HEK293 (cell line): Measurements from ENCODE around the gene WDPCP.
"Not testable (repeated sequence)": the region's sequence is repeated elsewhere in the genome, so short reads cannot be mapped to it uniquely, and the experiment has no call there.

Source experiments
- CTCF ChIA-PET: fragments of 350-600 bp; formaldehyde crosslinking; extraction: SDS; loops from one replicate; lab custom pipeline; 2021; ENCODE audit warnings: antibody characterized with exemption; lab: Yijun Ruan, JAX
- POLR2A ChIA-PET: fragments of 300-600 bp; formaldehyde crosslinking; extraction: SDS; loops from one replicate; lab custom pipeline; 2020; ENCODE audit warnings: antibody characterized with exemption, inconsistent platforms; lab: Yijun Ruan, JAX
- H3K27ac ChIP-seq: fragments of 200-500 bp; sonication (Bioruptor generic); 2 replicates; pipeline ENCODE4 v1.5.1; 2014; ENCODE audit warnings: low read depth, low read length, control low read depth, inconsistent platforms; ENCODE audit errors: extremely low read depth
- H3K36me3 ChIP-seq, 2 experiments: fragments of 200-500 bp in 1 of 2; sonication (Bioruptor generic) in 1 of 2; 1 replicate in 1 of 2; 2 replicates in 1 of 2; pipeline ENCODE4 v1.5.1; 2014 to 2017; ENCODE audit warnings: inconsistent platforms in 2 of 2, low read length in 2 of 2; ENCODE audit not compliant: control insufficient read depth in 2 of 2, insufficient read depth in 1 of 2
- H3K4me1 ChIP-seq: fragments of 200-500 bp; sonication (Bioruptor generic); 2 replicates; pipeline ENCODE4 v1.5.1; 2014; ENCODE audit warnings: mild to moderate bottlenecking, low read length, inconsistent platforms; ENCODE audit not compliant: control insufficient read depth, insufficient read depth
- H3K4me3 ChIP-seq: 2 replicates; pipeline ENCODE4 v1.5.1; 2011; ENCODE audit warnings: low read depth, mild to moderate bottlenecking, control low read depth, low read length, moderate library complexity
- H3K9me3 ChIP-seq: fragments of 200-500 bp; sonication (Bioruptor generic); 2 replicates; pipeline ENCODE4 v1.5.1; 2014; ENCODE audit warnings: low read depth, low read length, inconsistent platforms; ENCODE audit not compliant: control insufficient read depth, insufficient read depth
- KLF9 ChIP-seq: fragments of 450-650 bp; formaldehyde crosslinking; IDR thresholded peaks from 2 replicates; pipeline ENCODE4 v1.5.1; 2016; ENCODE audit warnings: missing biosample characterization, missing genetic modification characterization, low read depth
- REPIN1 ChIP-seq: fragments of 450-650 bp; formaldehyde crosslinking; IDR thresholded peaks from 2 replicates; pipeline ENCODE4 v1.5.1; 2017; ENCODE audit warnings: missing biosample characterization, missing genetic modification characterization, low read depth
- SALL2 ChIP-seq: fragments of 450-650 bp; formaldehyde crosslinking; IDR thresholded peaks from 2 replicates; pipeline ENCODE4 v1.5.0; 2017; ENCODE audit warnings: missing biosample characterization, mild to moderate bottlenecking, missing genetic modification characterization, borderline replicate concordance
- ZBTB1 ChIP-seq: fragments of 450-650 bp; formaldehyde crosslinking; IDR thresholded peaks from 2 replicates; pipeline ENCODE4 v1.5.1; 2016; ENCODE audit warnings: missing biosample characterization, missing genetic modification characterization
- ZBTB17 ChIP-seq: fragments of 450-650 bp; formaldehyde crosslinking; IDR thresholded peaks from 2 replicates; pipeline ENCODE4 v1.5.1; 2016; ENCODE audit warnings: missing biosample characterization, missing genetic modification characterization
- ZNF112 ChIP-seq: fragments of 450-650 bp; formaldehyde crosslinking; IDR thresholded peaks from 2 replicates; pipeline ENCODE4 v1.5.0; 2017; ENCODE audit warnings: missing biosample characterization, missing genetic modification characterization
- ZNF211 ChIP-seq: fragments of 450-650 bp; formaldehyde crosslinking; IDR thresholded peaks from 2 replicates; pipeline ENCODE4 v1.5.1; 2016; ENCODE audit warnings: low read depth, missing biosample characterization, missing genetic modification characterization
- ZNF266 ChIP-seq: fragments of 450-650 bp; formaldehyde crosslinking; IDR thresholded peaks from 2 replicates; pipeline ENCODE4 v1.5.1; 2016; ENCODE audit warnings: missing biosample characterization, missing genetic modification characterization, low read depth
- ZNF341 ChIP-seq: fragments of 450-650 bp; formaldehyde crosslinking; IDR thresholded peaks from 2 replicates; pipeline ENCODE4; 2016; ENCODE audit warnings: low read depth, missing biosample characterization, missing genetic modification characterization
- ZNF416 ChIP-seq: fragments of 450-650 bp; formaldehyde crosslinking; IDR thresholded peaks from 2 replicates; pipeline ENCODE4 v1.5.1; 2016; ENCODE audit warnings: missing biosample characterization, missing genetic modification characterization
- ZNF670 ChIP-seq: fragments of 450-650 bp; formaldehyde crosslinking; IDR thresholded peaks from 2 replicates; pipeline ENCODE4 v1.5.1; 2016; ENCODE audit warnings: missing biosample characterization, missing genetic modification characterization, low read depth
- ZNF837 ChIP-seq: fragments of 450-650 bp; formaldehyde crosslinking; IDR thresholded peaks from 2 replicates; pipeline ENCODE4 v1.5.1; 2016; ENCODE audit warnings: missing biosample characterization, missing genetic modification characterization
- ZNF843 ChIP-seq: fragments of 450-650 bp; formaldehyde crosslinking; IDR thresholded peaks from 2 replicates; pipeline ENCODE4 v1.5.1; 2016; ENCODE audit warnings: missing biosample characterization, missing genetic modification characterization
- ZXDB ChIP-seq: fragments of 450-650 bp; formaldehyde crosslinking; IDR thresholded peaks from 2 replicates; pipeline ENCODE4 v1.5.1; 2016; ENCODE audit warnings: missing biosample characterization, missing genetic modification characterization
- TF ChIP-seq, protein P1 (sequence below): fragments of 450-650 bp; formaldehyde crosslinking; IDR thresholded peaks from 2 replicates; pipeline ENCODE4 v1.5.1; 2016; ENCODE audit warnings: missing biosample characterization, missing genetic modification characterization, low read depth
- TF ChIP-seq, protein P2 (sequence below): sonication (generic); formaldehyde crosslinking; IDR thresholded peaks from 2 replicates; pipeline ENCODE4 v1.8.1; 2022; ENCODE audit warnings: mild to moderate bottlenecking, moderate library complexity, missing genetic modification reagents

WDPCP gene

DNA sequence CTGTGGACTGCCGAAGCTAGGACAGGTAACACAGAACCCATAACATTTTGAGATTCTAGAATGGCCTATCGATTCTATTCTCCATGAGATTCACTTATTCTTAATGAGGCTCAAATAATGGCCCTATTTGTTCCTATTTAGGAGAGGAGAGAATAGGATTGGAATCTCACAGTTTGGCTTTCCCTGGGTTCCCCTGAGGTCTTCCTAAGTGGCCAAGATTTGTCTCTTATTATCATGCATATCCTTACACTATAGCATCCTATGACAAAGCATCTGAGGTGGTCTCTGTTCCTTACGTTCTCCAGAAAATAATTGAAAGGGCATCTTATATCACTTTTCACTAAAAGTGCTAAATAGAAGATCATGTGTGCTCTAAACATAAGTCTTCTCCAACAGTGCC lies 9.5 kb downstream of the WDPCP start:
- POLR2A ChIA-PET = no interaction called here
- no peak overlapping the region for H3K4me3 ChIP-seq

DNA sequence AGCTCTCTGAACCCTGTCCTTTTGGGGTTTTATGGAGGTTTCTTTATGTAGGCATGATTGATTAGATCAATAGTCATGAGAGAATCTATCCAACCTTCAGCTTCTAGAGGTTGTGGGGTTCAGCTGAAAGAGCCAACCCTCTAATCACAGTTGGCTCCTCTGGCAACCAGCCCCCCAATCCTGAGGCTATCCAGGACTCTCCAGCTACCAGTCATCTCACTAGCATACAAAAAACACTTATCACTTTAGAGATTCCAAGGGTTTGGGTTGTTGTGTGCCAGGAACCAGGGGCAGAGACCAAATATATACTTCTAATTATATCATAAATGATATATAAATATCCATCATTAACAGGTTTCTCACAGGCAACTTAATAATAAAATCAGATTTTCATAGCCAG lies 11.7 kb downstream of the WDPCP start:
- H3K27ac ChIP-seq = no peak overlapping the region
- POLR2A ChIA-PET = no interaction called here

More for the DNA sequence above, 9.5 kb downstream of the WDPCP start:
- Histone ChIP-seq H3K36me3 (no peaks in the 10 kb centered on the region), H3K4me1 (no peaks in the 10 kb centered on the region), H3K27ac (no peak overlapping the region), H3K9me3 (no peaks in the 10 kb centered on the region)
- no peak for TF ChIP-seq ZNF112 (tag by site-specific recombination)
- TF ChIP-seq KLF9 (tag by site-specific recombination) = no peak
- no peak for TF ChIP-seq ZNF670 (tag by site-specific recombination)
- TF ChIP-seq, protein P1, sequence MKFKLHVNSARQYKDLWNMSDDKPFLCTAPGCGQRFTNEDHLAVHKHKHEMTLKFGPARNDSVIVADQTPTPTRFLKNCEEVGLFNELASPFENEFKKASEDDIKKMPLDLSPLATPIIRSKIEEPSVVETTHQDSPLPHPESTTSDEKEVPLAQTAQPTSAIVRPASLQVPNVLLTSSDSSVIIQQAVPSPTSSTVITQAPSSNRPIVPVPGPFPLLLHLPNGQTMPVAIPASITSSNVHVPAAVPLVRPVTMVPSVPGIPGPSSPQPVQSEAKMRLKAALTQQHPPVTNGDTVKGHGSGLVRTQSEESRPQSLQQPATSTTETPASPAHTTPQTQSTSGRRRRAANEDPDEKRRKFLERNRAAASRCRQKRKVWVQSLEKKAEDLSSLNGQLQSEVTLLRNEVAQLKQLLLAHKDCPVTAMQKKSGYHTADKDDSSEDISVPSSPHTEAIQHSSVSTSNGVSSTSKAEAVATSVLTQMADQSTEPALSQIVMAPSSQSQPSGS = no peak
- TF ChIP-seq ZNF266 (tag by site-specific recombination) = no peak
- CTCF ChIA-PET = interaction anchor here (0.5 kb wide), 1 partner anchor 1327 kb away, joined by 3 read pairs; no protein-coding TSS in a partner anchor

DNA sequence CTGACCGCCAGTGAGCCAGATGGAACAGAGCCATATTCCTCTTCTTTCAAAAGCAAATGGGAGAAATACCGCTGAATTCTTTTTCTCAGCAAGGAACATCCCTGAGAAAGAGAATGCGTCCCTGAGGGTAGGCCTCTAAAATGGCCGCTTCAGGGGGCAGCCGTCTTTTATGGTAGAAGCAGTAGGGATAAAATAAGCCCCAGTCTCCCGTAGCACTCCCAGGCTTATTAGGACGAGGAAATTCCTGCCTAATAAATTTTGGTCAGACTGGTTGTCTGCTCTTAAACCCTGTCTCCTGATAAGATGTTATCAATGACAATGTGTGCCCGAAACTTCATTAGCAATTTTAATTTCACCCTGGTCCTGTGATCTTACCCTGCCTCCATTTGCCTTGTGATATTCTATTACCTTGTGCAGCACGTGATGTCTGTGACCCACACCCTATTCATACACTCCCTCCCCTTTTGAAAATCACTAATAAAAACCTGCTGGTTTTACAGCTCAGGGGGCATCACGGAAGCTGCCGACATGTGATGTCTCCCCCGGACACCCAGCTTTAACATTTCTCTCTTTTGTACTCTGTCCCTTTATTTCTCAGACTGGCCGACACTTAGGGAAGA lies 14.4 kb downstream of the WDPCP start:
- H3K4me3 ChIP-seq, H3K36me3 ChIP-seq, CTCF ChIA-PET, H3K4me1 ChIP-seq, POLR2A ChIA-PET, H3K27ac ChIP-seq, H3K9me3 ChIP-seq: not testable (repeated sequence)

More for the DNA sequence above, 11.7 kb downstream of the WDPCP start:
- H3K36me3 ChIP-seq = no peaks in the 10 kb centered on the region
- no peaks in the 10 kb centered on the region for H3K4me1 ChIP-seq
- H3K9me3 ChIP-seq = no peaks in the 10 kb centered on the region
- TF ChIP-seq ZBTB17 = no peak
- TF ChIP-seq SALL2 (tag by site-specific recombination) = no peak
- TF ChIP-seq ZNF843 = no peak
- TF ChIP-seq ZNF211 (tag by site-specific recombination) = no peak
- no peak for TF ChIP-seq KLF9 (tag by site-specific recombination)
- TF ChIP-seq, protein P2, sequence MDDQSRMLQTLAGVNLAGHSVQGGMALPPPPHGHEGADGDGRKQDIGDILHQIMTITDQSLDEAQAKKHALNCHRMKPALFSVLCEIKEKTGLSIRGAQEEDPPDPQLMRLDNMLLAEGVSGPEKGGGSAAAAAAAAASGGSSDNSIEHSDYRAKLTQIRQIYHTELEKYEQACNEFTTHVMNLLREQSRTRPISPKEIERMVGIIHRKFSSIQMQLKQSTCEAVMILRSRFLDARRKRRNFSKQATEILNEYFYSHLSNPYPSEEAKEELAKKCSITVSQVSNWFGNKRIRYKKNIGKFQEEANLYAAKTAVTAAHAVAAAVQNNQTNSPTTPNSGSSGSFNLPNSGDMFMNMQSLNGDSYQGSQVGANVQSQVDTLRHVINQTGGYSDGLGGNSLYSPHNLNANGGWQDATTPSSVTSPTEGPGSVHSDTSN = no peak
- no peak for TF ChIP-seq ZNF837
- no peak for TF ChIP-seq ZNF341 (tag by site-specific recombination)
- no peak for TF ChIP-seq REPIN1 (tag by site-specific recombination)
- no peak for TF ChIP-seq ZXDB (tag by site-specific recombination)
- TF ChIP-seq ZBTB1 (tag by site-specific recombination) = no peak
- no peak for TF ChIP-seq ZNF416 (tag by site-specific recombination)
- H3K4me3 ChIP-seq = no peak overlapping the region
- CTCF ChIA-PET = no interaction called here

DNA sequence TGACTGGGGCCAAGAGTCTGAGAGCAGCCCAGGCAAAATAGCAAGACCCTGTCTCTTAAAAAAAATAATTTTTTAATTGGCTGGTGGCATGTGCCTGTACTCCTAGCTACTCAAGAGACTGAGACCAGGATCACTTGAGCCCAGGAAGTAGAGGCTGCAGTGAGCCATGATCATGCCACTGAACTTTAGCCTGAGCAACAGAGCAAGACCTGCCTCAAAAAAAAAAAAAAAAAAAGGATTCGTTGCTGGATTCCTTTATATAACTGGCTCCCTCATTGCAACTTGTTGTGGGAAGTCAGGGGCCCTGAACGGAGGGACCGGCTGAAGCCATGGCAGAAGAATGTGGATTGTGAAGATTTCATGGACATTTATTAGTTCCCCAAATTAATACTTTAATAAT lies 15.3 kb downstream of the WDPCP start:
- H3K36me3 ChIP-seq, H3K4me1 ChIP-seq, H3K4me3 ChIP-seq, H3K27ac ChIP-seq, H3K9me3 ChIP-seq, CTCF ChIA-PET, POLR2A ChIA-PET: not testable (repeated sequence)
